GM19035 (cell line): ENCODE measurements around the gene TSEN2.

ENCODE experiments used
- ATAC-seq: cut with Tn5 transposase; IDR thresholded peaks from one replicate; pipeline ENCODE4 v1.9.1; 2021; ENCODE audit not compliant: unreplicated experiment

The TSEN2 gene

GRCh38 chr3:12545473-12545791, 61.2 kb downstream of the TSEN2 start, which contains the start of gene MKRN2OS:
TSS of gene MKRN2OS (minus strand) at chr3:12545499. CDS start at chr3:12545464, 35 bp downstream.
- ATAC-seq = no peak

DNA sequence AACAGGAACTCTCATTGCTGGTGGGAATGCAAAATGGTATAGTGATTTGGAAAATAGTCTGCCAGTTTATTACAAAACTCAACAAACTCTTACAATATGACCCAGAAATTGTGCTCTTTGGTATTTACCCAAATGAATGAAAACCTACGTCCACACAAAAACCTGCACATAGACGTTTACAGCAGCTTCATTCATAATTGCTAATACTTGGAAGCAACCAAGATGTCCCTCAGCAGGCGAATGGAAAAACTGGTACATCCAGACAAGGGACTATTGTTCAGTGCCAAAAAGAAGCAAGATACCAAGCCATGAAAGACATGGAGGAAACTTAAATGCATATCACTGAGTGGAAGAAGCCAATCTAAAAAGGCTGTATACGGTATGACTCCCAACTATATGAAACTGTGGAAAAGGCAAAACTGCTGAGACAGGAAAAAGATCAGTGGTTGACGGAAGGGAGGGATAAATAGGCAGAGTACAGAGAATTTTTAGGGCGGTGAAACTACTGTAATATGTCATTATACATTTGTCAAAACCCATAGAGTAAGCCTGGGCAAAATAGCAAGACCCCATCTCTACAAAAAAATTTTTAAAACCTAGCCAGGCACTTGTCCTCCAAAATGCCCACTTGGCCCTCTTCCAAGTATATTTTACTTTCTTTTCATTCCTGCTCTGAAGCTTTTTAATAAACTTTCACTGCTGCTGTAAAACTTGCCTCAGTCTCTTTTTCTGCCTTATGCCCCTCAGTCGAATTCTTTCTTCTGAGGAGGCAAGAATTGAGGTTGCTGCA, 65.9 kb downstream of the TSEN2 start:
- no peak for ATAC-seq

GRCh38 chr3:12553921-12554391, 69.7 kb downstream of the TSEN2 start:
- ATAC-seq = no peak

DNA sequence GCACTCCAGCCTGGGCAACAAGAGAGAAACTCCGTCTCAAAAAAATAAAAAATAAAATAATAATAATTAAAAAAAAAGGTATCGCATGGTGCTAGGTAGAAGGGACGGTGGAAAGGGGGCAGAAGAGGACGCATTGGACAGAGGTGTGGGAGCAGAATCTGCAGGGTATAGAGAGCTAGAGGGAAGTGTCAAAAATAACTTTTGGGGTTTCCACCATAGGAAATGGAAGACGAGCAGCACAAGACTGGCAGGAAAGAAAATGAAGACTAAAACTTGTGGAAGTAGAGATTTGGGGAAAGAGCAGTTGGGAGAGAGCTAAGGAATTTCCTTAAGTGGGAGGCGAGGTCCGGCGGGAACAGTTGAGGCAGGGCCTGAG, 72.0 kb downstream of the TSEN2 start:
- ATAC-seq = peak; percentile 1

GRCh38 chr3:12556690-12557472, 72.6 kb downstream of the TSEN2 start, which contains the start of gene MKRN2:
TSS of gene MKRN2 (plus strand) at chr3:12557087. CDS start at chr3:12557151, 64 bp downstream.
- peak; percentile 82 for ATAC-seq

DNA sequence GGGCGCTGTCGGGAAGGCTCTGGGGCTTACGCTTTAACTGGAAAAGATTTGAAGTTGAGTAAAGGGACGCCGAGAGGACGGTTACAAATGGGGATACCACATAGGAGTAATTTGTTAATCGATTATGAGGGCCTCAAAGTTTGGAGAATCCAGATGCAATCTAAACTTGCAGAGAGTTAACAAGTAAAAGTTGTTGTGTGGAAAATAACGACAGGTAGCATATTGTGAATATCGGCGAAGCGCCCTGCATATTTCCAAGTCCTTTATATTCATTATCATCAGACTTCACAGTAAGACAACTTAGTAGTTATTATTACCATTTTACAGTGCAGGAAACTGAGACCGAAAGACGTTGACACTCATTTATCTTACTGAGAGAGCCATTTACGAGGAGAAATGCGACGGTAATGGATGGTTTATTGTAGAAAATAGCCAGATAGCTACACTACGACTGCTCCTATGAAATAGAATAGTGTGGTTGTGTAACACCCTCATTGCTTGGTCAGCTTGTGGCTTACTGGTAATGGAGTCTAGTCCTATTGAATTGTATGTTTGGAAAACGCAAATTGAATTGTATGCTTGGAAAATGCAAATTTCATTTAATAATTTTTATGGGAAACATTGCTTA, 73.3 kb downstream of the TSEN2 start:
- no peak for ATAC-seq

- no peak for ATAC-seq
Measured at GRCh38 chr3:12558706-12559105, 74.4 kb downstream of the TSEN2 start.

- ATAC-seq = no peak
Measured at GRCh38 chr3:12559520-12559919, 75.2 kb downstream of the TSEN2 start.

DNA sequence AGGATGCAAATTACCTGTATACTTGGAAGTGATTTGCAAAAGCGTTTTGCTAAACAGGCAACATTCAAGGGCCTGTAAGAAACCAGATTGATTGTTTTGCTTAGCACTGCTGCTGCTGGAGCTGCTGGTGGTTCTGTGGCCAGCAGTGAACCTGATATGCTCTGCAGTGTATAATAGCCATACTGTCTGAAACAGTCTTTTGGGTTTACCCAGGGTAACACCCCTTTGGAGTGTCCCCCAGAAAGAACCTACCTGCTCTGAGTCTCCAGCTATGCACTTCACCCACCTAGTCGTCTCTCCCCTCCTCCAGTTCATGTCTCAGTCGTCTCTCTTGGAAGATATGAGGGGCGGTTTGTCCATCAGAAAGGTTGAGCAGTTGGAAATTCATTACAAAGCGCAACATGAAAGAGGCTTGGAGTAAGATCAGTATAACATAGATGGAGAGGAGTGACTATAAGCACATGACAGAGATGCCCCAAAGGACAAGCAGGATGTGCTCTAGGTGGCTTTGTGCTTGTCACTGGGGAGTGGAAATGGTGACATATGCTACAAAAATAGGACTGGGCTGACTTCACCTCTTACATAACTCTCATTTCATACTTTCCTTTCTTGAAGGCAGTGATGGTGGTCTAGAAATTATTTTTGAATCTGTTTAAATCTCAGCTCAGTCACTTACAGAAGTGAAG, 76.4 kb downstream of the TSEN2 start:
- ATAC-seq = peak; percentile 36

DNA sequence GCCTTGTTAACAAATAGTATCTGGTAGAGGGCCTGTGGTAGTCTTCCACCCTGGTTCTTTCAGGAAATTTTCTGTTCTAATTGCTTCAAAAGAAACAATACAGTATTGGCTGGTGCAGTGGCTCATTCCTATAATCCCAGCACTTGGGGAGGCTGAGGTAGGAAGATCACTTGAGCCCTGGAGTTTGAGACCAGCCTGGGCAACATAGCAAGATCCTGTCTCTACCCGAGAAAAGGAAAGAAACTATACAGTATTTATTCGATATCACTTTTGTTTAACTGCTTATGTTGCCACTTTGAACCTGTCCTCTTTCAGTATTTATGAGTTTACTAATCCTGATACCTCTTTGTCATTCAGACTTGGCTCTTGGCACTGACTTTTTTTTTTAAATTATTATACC, 77.1 kb downstream of the TSEN2 start:
- ATAC-seq = no peak

DNA sequence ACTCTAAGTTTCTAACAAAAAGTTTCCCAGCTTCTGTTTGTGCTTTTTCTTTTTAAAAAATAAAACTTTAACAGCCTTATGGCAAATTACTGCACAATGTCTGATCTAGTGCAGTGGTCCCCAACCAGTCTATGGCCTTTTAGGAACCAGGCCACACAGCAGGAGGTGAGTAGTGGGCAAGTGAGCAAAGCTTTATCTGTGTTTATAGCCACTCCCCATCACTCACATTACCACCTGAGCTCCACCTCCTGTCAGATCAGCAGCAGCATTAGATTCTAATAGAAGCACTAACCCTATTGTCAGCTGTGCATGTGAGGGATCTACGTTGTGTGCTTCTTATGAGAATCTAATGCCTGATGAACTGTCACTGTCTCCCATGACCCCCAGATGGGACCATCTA, 78.2 kb downstream of the TSEN2 start:
- ATAC-seq = no peak

DNA sequence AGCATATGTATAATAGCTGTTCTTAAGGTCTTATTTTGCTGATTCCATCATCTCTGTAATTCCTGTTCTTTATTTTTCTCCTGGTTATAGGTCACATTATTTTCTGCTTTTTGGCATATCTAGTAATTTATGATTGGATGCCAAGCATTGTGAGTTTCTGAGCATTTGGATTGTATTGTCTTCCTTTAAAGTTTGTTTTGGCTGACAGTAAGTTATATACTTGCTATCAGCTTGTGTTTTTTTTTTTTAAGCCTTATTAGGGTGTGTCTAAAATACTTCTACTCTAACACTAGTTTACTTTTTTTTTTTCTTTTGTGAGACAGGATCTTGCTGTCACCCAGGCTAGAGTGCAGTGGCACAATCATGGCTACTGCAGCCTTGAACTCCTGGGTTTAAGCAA, 82.7 kb downstream of the TSEN2 start:
- no peak for ATAC-seq

DNA sequence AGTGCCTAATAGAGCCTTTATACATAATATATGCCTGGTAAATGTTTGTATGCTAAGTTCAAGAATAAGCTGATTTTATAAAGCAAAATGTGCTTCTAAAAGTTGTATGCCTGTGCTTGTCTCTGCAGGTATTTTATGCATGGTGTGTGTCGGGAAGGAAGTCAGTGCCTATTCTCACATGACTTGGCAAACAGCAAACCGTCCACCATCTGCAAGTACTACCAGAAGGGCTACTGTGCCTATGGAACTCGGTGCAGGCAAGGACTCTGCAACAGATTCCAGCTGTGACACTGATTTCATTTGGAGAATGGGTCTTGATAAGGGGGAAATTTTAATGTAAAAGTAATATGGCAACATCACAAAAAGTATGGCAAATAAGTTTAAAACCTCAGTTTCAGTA, 84.5 kb downstream of the TSEN2 start:
- no peak for ATAC-seq

DNA sequence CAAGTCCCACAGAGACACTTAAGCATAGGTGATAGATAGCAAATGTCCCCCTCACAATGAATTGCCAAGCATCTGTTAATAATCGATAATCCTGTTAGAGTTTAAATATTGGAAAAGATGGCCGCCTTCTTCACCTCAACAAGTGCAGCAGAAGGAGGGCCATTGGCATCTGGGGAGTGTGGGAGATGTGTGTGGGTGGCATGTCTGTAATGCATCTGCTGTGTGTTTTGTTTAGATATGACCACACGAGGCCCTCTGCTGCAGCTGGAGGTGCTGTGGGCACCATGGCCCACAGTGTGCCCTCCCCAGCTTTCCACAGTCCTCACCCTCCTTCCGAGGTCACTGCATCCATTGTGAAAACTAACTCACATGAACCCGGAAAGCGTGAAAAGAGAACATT, 85.6 kb downstream of the TSEN2 start:
- no peak for ATAC-seq

GRCh38 chr3:12571986-12572385, 87.7 kb downstream of the TSEN2 start:
- ATAC-seq = no peak

DNA sequence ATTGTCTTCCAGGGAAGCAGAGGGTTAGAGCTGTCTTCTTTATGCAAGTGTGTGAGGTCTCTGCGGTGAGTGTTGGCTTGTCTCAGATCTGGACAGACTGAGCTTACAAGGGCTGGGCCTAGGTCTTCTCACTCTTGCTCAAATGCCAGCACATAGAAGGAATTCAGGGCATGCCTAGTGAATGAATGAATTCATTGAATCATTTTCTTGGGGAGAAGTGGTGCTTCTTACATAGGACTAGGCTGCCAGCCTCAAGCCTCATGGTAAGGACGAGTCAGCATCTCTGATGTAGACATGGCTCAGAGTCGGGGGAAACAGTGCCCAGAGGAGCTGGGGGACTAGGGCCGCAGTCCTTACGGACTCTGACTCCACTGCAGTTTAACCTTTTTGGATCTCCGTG, 89.9 kb downstream of the TSEN2 start:
- no peak for ATAC-seq

GRCh38 chr3:12574661-12575060, 90.4 kb downstream of the TSEN2 start:
- ATAC-seq = no peak

DNA sequence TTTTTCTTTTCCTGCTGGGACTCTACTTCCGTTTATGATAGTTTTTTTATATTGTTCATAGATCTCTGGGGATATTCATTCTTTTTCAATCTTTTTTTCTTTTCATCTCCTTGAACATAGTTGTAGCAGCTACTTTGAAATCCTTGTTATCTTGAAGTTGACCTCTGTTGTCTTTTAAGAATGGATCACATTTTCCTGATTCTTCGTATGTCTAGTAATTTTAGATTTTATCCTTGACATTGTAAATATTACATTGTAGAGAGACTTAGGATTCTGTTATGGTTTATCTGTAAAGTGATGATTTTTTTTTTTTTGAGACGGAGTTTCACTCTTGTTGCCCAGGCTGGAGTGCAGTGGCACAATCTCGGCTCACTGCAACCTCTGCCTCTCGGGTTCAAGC, 93.1 kb downstream of the TSEN2 start:
- no peak for ATAC-seq

GRCh38 chr3:12578742-12579141, 94.5 kb downstream of the TSEN2 start:
- no peak for ATAC-seq

GRCh38 chr3:12579456-12579855, 95.2 kb downstream of the TSEN2 start:
- ATAC-seq = no peak

DNA sequence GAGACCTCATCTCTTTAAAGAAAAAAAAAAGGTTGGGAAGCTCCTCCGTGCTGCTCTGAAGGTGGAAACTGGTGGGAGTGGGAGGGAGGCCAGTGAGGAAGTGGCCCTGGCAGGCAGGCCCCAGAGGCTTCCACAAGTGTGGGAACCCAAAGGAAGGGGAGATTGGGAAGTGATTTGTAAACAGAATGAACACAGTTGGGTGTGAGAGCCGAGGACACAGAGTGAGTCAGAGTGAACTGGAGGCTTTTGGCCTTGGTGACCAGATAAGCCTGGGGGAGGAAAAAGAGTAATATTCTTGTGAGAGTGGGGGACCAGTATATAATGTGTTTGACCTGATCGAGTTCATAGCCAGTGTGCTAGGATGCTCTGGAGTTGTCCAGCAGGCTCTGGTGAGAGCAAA, 95.6 kb downstream of the TSEN2 start:
- no peak for ATAC-seq
